Bronchial epithelial cell (primary cell): Measurements from ENCODE around the gene PLS3. TPM values are rescaled to one million over a fixed set of nuclear protein-coding genes. Genes with fewer than 3 reads are reported as not detected.

Source experiments
- DNase-seq: peaks from one replicate; pipeline ENCODE4 v3.0.0-alpha.2; 2010; ENCODE audit warnings: low read depth
- FAIRE-seq: peaks from 2 replicates; lab custom pipeline; 2011; peaks lifted over from hg19 to GRCh38; lab: Jason Lieb, UNC
- H3K27me3 ChIP-seq: 2 replicates; pipeline ENCODE4 v1.5.1; 2011; ENCODE audit warnings: low read length; ENCODE audit not compliant: control insufficient read depth, insufficient read depth
- H3K36me3 ChIP-seq: 2 replicates; pipeline ENCODE4 v1.5.1; 2011; ENCODE audit warnings: low read length; ENCODE audit not compliant: control insufficient read depth, insufficient read depth
- H3K4me3 ChIP-seq: 2 replicates; pipeline ENCODE4 v1.5.1; 2011; ENCODE audit warnings: mild to moderate bottlenecking, low read depth, low read length, control low read depth
- CTCF ChIP-seq: IDR thresholded peaks from 2 replicates; pipeline ENCODE4 v1.5.1; 2011; ENCODE audit warnings: mild to moderate bottlenecking, moderate library complexity, low read length, control low read depth, inconsistent platforms; ENCODE audit not compliant: insufficient read depth, severe bottlenecking
- total RNA-seq: library from RNA; depleted of rRNA; stranded (reverse); fragments of >200 nt; gene quantifications from 2 replicates; pipeline ENCODE4 v1.2.1, GENCODE V29; 2014

PLS3 gene
- total RNA-seq, 1 donor from 2014 or later: 204 TPM

GRCh38 chrX:115582616-115583495, 21.9 kb downstream of the PLS3 start:
- DNase-seq: no peak
- no peak for FAIRE-seq
- Histone ChIP-seq H3K36me3 (no peaks in the 10 kb centered on the region), H3K4me3 (no peak overlapping the region), H3K27me3 (no peaks in the 10 kb centered on the region)
- TF ChIP-seq CTCF: no peak

GRCh38 chrX:115583496-115584004, 22.6 kb downstream of the PLS3 start:
- no peak for TF ChIP-seq CTCF
- no peak for FAIRE-seq
- peak; percentile 58 for DNase-seq
- H3K4me3 ChIP-seq: no peak overlapping the region
- no peaks in the 10 kb centered on the region for H3K36me3 ChIP-seq
- no peaks in the 10 kb centered on the region for H3K27me3 ChIP-seq

GRCh38 chrX:115584696-115585095, 23.7 kb downstream of the PLS3 start:
- H3K36me3 ChIP-seq: no peaks in the 10 kb centered on the region
- DNase-seq (peak; percentile 85), FAIRE-seq (no peak)
- H3K4me3 ChIP-seq: no peak overlapping the region
- TF ChIP-seq CTCF: no peak
- no peaks in the 10 kb centered on the region for H3K27me3 ChIP-seq

- Histone ChIP-seq H3K4me3 (no peak overlapping the region), H3K36me3 (no peaks in the 10 kb centered on the region), H3K27me3 (no peaks in the 10 kb centered on the region)
- no peak for DNase-seq
- TF ChIP-seq CTCF: no peak
- FAIRE-seq: no peak
Observed at GRCh38 chrX:115588179-115588578, 27.2 kb downstream of the PLS3 start.

GRCh38 chrX:115589419-115589818, 28.4 kb downstream of the PLS3 start:
- Histone ChIP-seq H3K4me3 (no peak overlapping the region), H3K27me3 (no peaks in the 10 kb centered on the region), H3K36me3 (no peaks in the 10 kb centered on the region)
- no peak for FAIRE-seq
- no peak for TF ChIP-seq CTCF
- peak; percentile 84 for DNase-seq

- no peak for TF ChIP-seq CTCF
- H3K36me3 ChIP-seq: no peaks in the 10 kb centered on the region
- no peak overlapping the region for H3K4me3 ChIP-seq
- no peaks in the 10 kb centered on the region for H3K27me3 ChIP-seq
- DNase-seq (no peak), FAIRE-seq (no peak)
Observed at GRCh38 chrX:115591420-115591819, 30.4 kb downstream of the PLS3 start.
